GM12878 (cell line): ENCODE measurements around the gene TBC1D10A. TPM values are rescaled to one million over a fixed set of nuclear protein-coding genes. Genes with fewer than 3 reads are reported as not detected.

Experiments used
- ATAC-seq: fragments of 200-7000 bp; cut with Tn5 transposase; 3 replicates; pipeline ENCODE4 v1.9.1; 2020; ENCODE audit warnings: mild to moderate bottlenecking, moderate library complexity
- BruUV-seq: library from RNA; stranded (reverse); fragments of 400-500 nt; replicated peaks from 2 replicates; lab custom pipeline; 2021; lab: Mats Ljungman, UMichigan
- CTCF ChIA-PET: fragments of 300-600 bp; sonication (Branson Sonifier 250); formaldehyde crosslinking; extraction: SDS; loops from one replicate; lab custom pipeline; 2021; ENCODE audit warnings: inconsistent platforms; lab: Yijun Ruan, JAX
- POLR2A ChIA-PET: fragments of 350-600 bp; formaldehyde crosslinking; extraction: SDS; loops from one replicate; lab custom pipeline; 2021; ENCODE audit warnings: inconsistent platforms; lab: Charles Lee
- RAD21 ChIA-PET: fragments of 300-600 bp; sonication (Branson Sonifier 250); formaldehyde crosslinking; loops from one replicate; lab custom pipeline; 2023; ENCODE audit warnings: antibody characterized with exemption; ENCODE audit not compliant: unreplicated experiment; lab: Charles Lee
- SMC1A ChIA-PET: fragments of 300-600 bp; sonication (Branson Sonifier 250); formaldehyde crosslinking; loops from one replicate; lab custom pipeline; 2023; ENCODE audit not compliant: unreplicated experiment, uncharacterized antibody; lab: Charles Lee
- DNase-seq: peaks from one replicate; pipeline ENCODE4 v3.0.0-alpha.2; 2011; ENCODE audit warnings: low read depth, low spot score
- FAIRE-seq: peaks from 3 replicates; lab custom pipeline; 2011; peaks lifted over from hg19 to GRCh38; lab: Jason Lieb, UNC
- H2AFZ ChIP-seq: 2 replicates; pipeline ENCODE4 v1.6.0; 2011; ENCODE audit warnings: low read depth, low read length, control low read depth; ENCODE audit not compliant: control insufficient read depth
- H3K27ac ChIP-seq: 2 replicates; pipeline ENCODE4 v1.5.1; 2011; ENCODE audit warnings: control low read depth; ENCODE audit not compliant: control insufficient read depth, insufficient read depth
- H3K27me3 ChIP-seq, 2 experiments: replicated peaks in 1 of 2; 2 replicates each; pipeline versions ENCODE4 v1.6.0 to v1.6.1; 2011; ENCODE audit warnings: low read length in 1 of 2; ENCODE audit not compliant: control insufficient read depth in 2 of 2, insufficient read depth in 2 of 2
- H3K36me3 ChIP-seq, 2 experiments: 2 replicates each; pipeline ENCODE4 v1.5.1; 2011; ENCODE audit warnings: low read length in 1 of 2; ENCODE audit not compliant: control insufficient read depth in 2 of 2, insufficient read depth in 2 of 2
- H3K4me1 ChIP-seq: 2 replicates; pipeline ENCODE4 v1.6.1; 2011; ENCODE audit warnings: mild to moderate bottlenecking, low read length, moderate library complexity, mixed read lengths; ENCODE audit not compliant: control insufficient read depth, insufficient read depth
- H3K4me2 ChIP-seq: 2 replicates; pipeline ENCODE4 v1.6.0; 2011; ENCODE audit warnings: control low read depth; ENCODE audit not compliant: control insufficient read depth, insufficient read depth
- H3K4me3 ChIP-seq: fragments of 200-600 bp; sonication (generic); 2 replicates; pipeline ENCODE4 v1.5.1; 2016
- H3K79me2 ChIP-seq: 2 replicates; pipeline ENCODE4 v1.6.0; 2011; ENCODE audit warnings: low read length; ENCODE audit not compliant: control insufficient read depth, insufficient read depth
- H3K9ac ChIP-seq: 2 replicates; pipeline ENCODE4 v1.8.0; 2011; ENCODE audit warnings: low read length, control low read depth, mixed read lengths; ENCODE audit not compliant: control insufficient read depth, insufficient read depth
- H3K9me3 ChIP-seq: replicated peaks from 3 replicates; pipeline ENCODE4 v1.5.1; 2011; ENCODE audit warnings: mild to moderate bottlenecking, low read length; ENCODE audit not compliant: control insufficient read depth, insufficient read depth
- H4K20me1 ChIP-seq: 2 replicates; pipeline ENCODE4 v1.6.0; 2011; ENCODE audit not compliant: control insufficient read depth, insufficient read depth
- BCL11A ChIP-seq: IDR thresholded peaks from 2 replicates; pipeline ENCODE4 v1.6.1; 2011; ENCODE audit warnings: low read depth, low read length
- CBX3 ChIP-seq: fragments of 200-600 bp; sonication (generic); IDR thresholded peaks from 2 replicates; pipeline ENCODE4 v1.6.1; 2016; ENCODE audit warnings: low read depth, borderline replicate concordance
- CHD2 ChIP-seq: IDR thresholded peaks from 2 replicates; pipeline ENCODE4 v1.6.1; 2011; ENCODE audit warnings: low read depth, low read length, improper control_type of control experiment, borderline replicate concordance
- EGR1 ChIP-seq, 2 experiments: IDR thresholded peaks; 1 replicate in 1 of 2; 2 replicates in 1 of 2; pipeline ENCODE4 v1.6.1; 2011 to 2012; ENCODE audit warnings: low read depth in 2 of 2, low read length in 2 of 2, borderline replicate concordance in 1 of 2, mild to moderate bottlenecking in 1 of 2, moderate library complexity in 1 of 2
- IRF4 ChIP-seq: IDR thresholded peaks from 2 replicates; pipeline ENCODE4 v1.6.1; 2011; ENCODE audit warnings: low read depth, low read length
- NR2F1 ChIP-seq: fragments of 450-650 bp; conservative IDR thresholded peaks from 2 replicates; pipeline ENCODE4 v1.6.1; 2017; ENCODE audit warnings: mild to moderate bottlenecking
- PAX8 ChIP-seq: fragments of 450-650 bp; IDR thresholded peaks from 2 replicates; pipeline ENCODE4 v1.6.1; 2017; ENCODE audit warnings: mild to moderate bottlenecking, moderate library complexity
- SIN3A ChIP-seq: IDR thresholded peaks from 2 replicates; pipeline ENCODE4 v1.6.1; 2012; ENCODE audit warnings: low read depth, low read length, improper control_type of control experiment
- WGBS: methylation state at CpG from one replicate; pipeline ENCODE4 v1.1.6; 2016; ENCODE audit warnings: low lambda C conversion rate; ENCODE audit not compliant: insufficient replicate concordance, insufficient coverage; ENCODE audit errors: missing lambda C conversion rate; 5-methylcytosine and 5-hydroxymethylcytosine counted together
- in situ Hi-C: fragments of 300-500 bp; cut with MboI; formaldehyde crosslinking; loops from 9 replicates; pipeline ENCODE4 v1.14.3; 2018; ENCODE audit warnings: mixed read lengths
- intact Hi-C: fragments of 100-400 bp; cut with micrococcal nuclease; formaldehyde crosslinking; loops from one replicate; pipeline ENCODE4 v1.14.2; 2022; ENCODE audit not compliant: unreplicated experiment
- polyA plus RNA-seq, 11 experiments: library from polyadenylated mRNA; depleted of rRNA in 4 of 11; unstranded in 6 of 11; stranded (reverse) in 5 of 11; fragments of >200 nt; fragmentation: Nextera tagmentation in 4 of 11; fragmentation: Illumina TruSeq in 1 of 11; extraction: Ambion mirVana in 4 of 11; extraction: Trizol in 1 of 11; gene quantifications; 1 replicate in 1 of 11; 2 replicates in 10 of 11; pipeline versions ENCODE4 v1.2.1 to v1.2.3, GENCODE V29; 2011 to 2016; ENCODE audit warnings: inconsistent platforms in 2 of 11, missing spikeins in 2 of 11, low read depth in 1 of 11
- total RNA-seq, 4 experiments: library from RNA; depleted of rRNA in 3 of 4; stranded (reverse); fragments of >200 nt in 3 of 4; fragmentation: Illumina TruSeq in 1 of 4; extraction: Trizol in 1 of 4; gene quantifications; 2 replicates each; pipeline versions ENCODE4 v1.2.1 to v1.2.3, GENCODE V29; 2013 to 2021
- TF ChIP-seq, protein P1 (sequence below): fragments of 450-650 bp; IDR thresholded peaks from 2 replicates; pipeline ENCODE4 v1.6.1; 2017; ENCODE audit warnings: mild to moderate bottlenecking
- TF ChIP-seq, protein P2 (sequence below): fragments of 450-650 bp; formaldehyde crosslinking; IDR thresholded peaks from 2 replicates; pipeline ENCODE4 v1.4.0; 2020; ENCODE audit warnings: mild to moderate bottlenecking, moderate library complexity
- TF ChIP-seq, protein P3 (sequence below): IDR thresholded peaks from 2 replicates; pipeline ENCODE4 v1.6.1; 2011; ENCODE audit warnings: borderline replicate concordance, low read depth, mild to moderate bottlenecking, moderate library complexity, mixed read lengths, low read length; ENCODE audit not compliant: insufficient read depth; ENCODE audit errors: extremely low read length
- TF ChIP-seq, protein P4 (sequence below): fragments of 150-350 bp; IDR thresholded peaks from 2 replicates; pipeline ENCODE4 v1.6.1; 2016; ENCODE audit warnings: low read depth, low read length

TBC1D10A gene
- total and polyA plus RNA-seq, 10 of the 15 experiments (the other 5 are each of a cell fraction or from before 2014, with no cell fraction given): 0.27 to 25.7 (median 15.3) TPM

DNA sequence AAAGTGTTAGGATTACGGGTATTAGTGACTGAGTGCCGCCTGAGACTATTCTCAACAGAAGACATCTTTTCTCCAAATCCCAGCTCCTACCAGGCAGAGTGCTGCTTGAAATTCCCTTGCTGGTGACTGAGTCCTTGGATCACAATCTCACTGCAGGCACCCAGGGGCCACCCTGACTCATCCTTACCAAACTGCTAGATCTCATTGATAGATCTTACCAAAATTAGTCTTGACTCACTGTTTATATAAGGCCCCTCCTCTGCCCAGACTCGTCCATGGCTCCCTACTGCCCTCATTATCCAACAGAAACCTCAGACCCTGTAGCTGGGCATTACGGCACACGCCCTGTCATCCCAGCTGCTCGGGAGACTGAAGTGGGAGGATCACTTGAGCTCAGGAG is 14.7 kb downstream of the TBC1D10A start:
- Histone ChIP-seq H3K9me3 (no peaks in the 10 kb centered on the region), H2AFZ (no peak overlapping the region), H3K79me2 (peaks cover 76% of the 10 kb centered on the region), H4K20me1 (no peaks in the 10 kb centered on the region), H3K4me1 (peaks cover 90% of the 10 kb centered on the region), H3K9ac (no peak overlapping the region; the same call in 1 of the 2 replicates), H3K27me3 (no peaks in the 10 kb centered on the region), H3K4me2 (peak overlapping the region; percentile 89), H3K27ac (peak overlapping the region; percentile 87), H3K36me3 (peaks cover 0 to 4% of the 10 kb centered on the region in 2 experiments; a peak in 2 of 4 replicates), H3K4me3 (no peak overlapping the region)
- POLR2A ChIA-PET: interaction anchor here (16.1 kb wide), 1 partner anchor 14 kb away, joined by 198 read pairs; the partner anchor contains the start of gene TBC1D10A
- intact Hi-C loops: no loop called here
- RAD21 ChIA-PET: interaction anchor here (0.8 to 2.5 kb wide), 3 partner anchors 7 to 24 kb away, joined by 4 to 8 read pairs (median 4); partner anchors contain the start of gene TBC1D10A
- FAIRE-seq: no peak
- no TSS peak for BruUV-seq
- 93% methylated on average over 6 of the region's 6 CpGs for WGBS
- CTCF ChIA-PET: interaction anchor here (1.0 to 18.4 kb wide), 2 partner anchors 23 to 79 kb away, joined by 3 to 177 read pairs; partner anchors contain the start of gene CASTOR1
- no peak for ATAC-seq
- no peak for DNase-seq
- in situ Hi-C loops: no loop called here
- SMC1A ChIA-PET: interaction anchor here (1.2 to 8.7 kb wide), 5 partner anchors 10 to 432 kb away, joined by 3 to 92 read pairs (median 5); partner anchors contain the start of gene TBC1D10A
- TF ChIP-seq, protein P1, sequence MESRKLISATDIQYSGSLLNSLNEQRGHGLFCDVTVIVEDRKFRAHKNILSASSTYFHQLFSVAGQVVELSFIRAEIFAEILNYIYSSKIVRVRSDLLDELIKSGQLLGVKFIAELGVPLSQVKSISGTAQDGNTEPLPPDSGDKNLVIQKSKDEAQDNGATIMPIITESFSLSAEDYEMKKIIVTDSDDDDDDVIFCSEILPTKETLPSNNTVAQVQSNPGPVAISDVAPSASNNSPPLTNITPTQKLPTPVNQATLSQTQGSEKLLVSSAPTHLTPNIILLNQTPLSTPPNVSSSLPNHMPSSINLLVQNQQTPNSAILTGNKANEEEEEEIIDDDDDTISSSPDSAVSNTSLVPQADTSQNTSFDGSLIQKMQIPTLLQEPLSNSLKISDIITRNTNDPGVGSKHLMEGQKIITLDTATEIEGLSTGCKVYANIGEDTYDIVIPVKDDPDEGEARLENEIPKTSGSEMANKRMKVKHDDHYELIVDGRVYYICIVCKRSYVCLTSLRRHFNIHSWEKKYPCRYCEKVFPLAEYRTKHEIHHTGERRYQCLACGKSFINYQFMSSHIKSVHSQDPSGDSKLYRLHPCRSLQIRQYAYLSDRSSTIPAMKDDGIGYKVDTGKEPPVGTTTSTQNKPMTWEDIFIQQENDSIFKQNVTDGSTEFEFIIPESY: no peak
- TF ChIP-seq, protein P2, sequence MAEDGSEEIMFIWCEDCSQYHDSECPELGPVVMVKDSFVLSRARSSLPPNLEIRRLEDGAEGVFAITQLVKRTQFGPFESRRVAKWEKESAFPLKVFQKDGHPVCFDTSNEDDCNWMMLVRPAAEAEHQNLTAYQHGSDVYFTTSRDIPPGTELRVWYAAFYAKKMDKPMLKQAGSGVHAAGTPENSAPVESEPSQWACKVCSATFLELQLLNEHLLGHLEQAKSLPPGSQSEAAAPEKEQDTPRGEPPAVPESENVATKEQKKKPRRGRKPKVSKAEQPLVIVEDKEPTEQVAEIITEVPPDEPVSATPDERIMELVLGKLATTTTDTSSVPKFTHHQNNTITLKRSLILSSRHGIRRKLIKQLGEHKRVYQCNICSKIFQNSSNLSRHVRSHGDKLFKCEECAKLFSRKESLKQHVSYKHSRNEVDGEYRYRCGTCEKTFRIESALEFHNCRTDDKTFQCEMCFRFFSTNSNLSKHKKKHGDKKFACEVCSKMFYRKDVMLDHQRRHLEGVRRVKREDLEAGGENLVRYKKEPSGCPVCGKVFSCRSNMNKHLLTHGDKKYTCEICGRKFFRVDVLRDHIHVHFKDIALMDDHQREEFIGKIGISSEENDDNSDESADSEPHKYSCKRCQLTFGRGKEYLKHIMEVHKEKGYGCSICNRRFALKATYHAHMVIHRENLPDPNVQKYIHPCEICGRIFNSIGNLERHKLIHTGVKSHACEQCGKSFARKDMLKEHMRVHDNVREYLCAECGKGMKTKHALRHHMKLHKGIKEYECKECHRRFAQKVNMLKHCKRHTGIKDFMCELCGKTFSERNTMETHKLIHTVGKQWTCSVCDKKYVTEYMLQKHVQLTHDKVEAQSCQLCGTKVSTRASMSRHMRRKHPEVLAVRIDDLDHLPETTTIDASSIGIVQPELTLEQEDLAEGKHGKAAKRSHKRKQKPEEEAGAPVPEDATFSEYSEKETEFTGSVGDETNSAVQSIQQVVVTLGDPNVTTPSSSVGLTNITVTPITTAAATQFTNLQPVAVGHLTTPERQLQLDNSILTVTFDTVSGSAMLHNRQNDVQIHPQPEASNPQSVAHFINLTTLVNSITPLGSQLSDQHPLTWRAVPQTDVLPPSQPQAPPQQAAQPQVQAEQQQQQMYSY (CRISPR knock-in tag): no peak
- no peak for TF ChIP-seq PAX8
- no peak for TF ChIP-seq SIN3A
- no peak for TF ChIP-seq CHD2
- no peak for TF ChIP-seq CBX3
- TF ChIP-seq, protein P3, sequence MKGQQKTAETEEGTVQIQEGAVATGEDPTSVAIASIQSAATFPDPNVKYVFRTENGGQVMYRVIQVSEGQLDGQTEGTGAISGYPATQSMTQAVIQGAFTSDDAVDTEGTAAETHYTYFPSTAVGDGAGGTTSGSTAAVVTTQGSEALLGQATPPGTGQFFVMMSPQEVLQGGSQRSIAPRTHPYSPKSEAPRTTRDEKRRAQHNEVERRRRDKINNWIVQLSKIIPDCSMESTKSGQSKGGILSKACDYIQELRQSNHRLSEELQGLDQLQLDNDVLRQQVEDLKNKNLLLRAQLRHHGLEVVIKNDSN: no peak
- TF ChIP-seq BCL11A: no peak
- TF ChIP-seq IRF4: no peak
- TF ChIP-seq, protein P4, sequence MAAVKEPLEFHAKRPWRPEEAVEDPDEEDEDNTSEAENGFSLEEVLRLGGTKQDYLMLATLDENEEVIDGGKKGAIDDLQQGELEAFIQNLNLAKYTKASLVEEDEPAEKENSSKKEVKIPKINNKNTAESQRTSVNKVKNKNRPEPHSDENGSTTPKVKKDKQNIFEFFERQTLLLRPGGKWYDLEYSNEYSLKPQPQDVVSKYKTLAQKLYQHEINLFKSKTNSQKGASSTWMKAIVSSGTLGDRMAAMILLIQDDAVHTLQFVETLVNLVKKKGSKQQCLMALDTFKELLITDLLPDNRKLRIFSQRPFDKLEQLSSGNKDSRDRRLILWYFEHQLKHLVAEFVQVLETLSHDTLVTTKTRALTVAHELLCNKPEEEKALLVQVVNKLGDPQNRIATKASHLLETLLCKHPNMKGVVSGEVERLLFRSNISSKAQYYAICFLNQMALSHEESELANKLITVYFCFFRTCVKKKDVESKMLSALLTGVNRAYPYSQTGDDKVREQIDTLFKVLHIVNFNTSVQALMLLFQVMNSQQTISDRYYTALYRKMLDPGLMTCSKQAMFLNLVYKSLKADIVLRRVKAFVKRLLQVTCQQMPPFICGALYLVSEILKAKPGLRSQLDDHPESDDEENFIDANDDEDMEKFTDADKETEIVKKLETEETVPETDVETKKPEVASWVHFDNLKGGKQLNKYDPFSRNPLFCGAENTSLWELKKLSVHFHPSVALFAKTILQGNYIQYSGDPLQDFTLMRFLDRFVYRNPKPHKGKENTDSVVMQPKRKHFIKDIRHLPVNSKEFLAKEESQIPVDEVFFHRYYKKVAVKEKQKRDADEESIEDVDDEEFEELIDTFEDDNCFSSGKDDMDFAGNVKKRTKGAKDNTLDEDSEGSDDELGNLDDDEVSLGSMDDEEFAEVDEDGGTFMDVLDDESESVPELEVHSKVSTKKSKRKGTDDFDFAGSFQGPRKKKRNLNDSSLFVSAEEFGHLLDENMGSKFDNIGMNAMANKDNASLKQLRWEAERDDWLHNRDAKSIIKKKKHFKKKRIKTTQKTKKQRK: no peak
- no peak for TF ChIP-seq EGR1 (IDR thresholded peaks at IDR 0.05; ENCODE audit: borderline replicate concordance in 1 of 2, low read depth in 2 of 2, low read length in 2 of 2)
- TF ChIP-seq NR2F1: no peak
